GM12878 (cell line): ENCODE measurements around the gene CCDC78. TPM values are rescaled to one million over a fixed set of nuclear protein-coding genes. Genes with fewer than 3 reads are reported as not detected.

Experiments
- ATAC-seq: fragments of 200-7000 bp; cut with Tn5 transposase; 3 replicates; pipeline ENCODE4 v1.9.1; 2020; ENCODE audit warnings: mild to moderate bottlenecking, moderate library complexity
- BruUV-seq: library from RNA; stranded (reverse); fragments of 400-500 nt; replicated peaks from 2 replicates; lab custom pipeline; 2021; lab: Mats Ljungman, UMichigan
- CTCF ChIA-PET: fragments of 300-600 bp; sonication (Branson Sonifier 250); formaldehyde crosslinking; extraction: SDS; loops from one replicate; lab custom pipeline; 2021; ENCODE audit warnings: inconsistent platforms; lab: Yijun Ruan, JAX
- POLR2A ChIA-PET: fragments of 350-600 bp; formaldehyde crosslinking; extraction: SDS; loops from one replicate; lab custom pipeline; 2021; ENCODE audit warnings: inconsistent platforms; lab: Charles Lee
- RAD21 ChIA-PET: fragments of 300-600 bp; sonication (Branson Sonifier 250); formaldehyde crosslinking; loops from one replicate; lab custom pipeline; 2023; ENCODE audit warnings: antibody characterized with exemption; ENCODE audit not compliant: unreplicated experiment; lab: Charles Lee
- SMC1A ChIA-PET: fragments of 300-600 bp; sonication (Branson Sonifier 250); formaldehyde crosslinking; loops from one replicate; lab custom pipeline; 2023; ENCODE audit not compliant: unreplicated experiment, uncharacterized antibody; lab: Charles Lee
- DNase-seq: peaks from one replicate; pipeline ENCODE4 v3.0.0-alpha.2; 2011; ENCODE audit warnings: low read depth, low spot score
- FAIRE-seq: peaks from 3 replicates; lab custom pipeline; 2011; peaks lifted over from hg19 to GRCh38; lab: Jason Lieb, UNC
- H2AFZ ChIP-seq: 2 replicates; pipeline ENCODE4 v1.6.0; 2011; ENCODE audit warnings: low read depth, low read length, control low read depth; ENCODE audit not compliant: control insufficient read depth
- H3K27ac ChIP-seq: 2 replicates; pipeline ENCODE4 v1.5.1; 2011; ENCODE audit warnings: control low read depth; ENCODE audit not compliant: control insufficient read depth, insufficient read depth
- H3K27me3 ChIP-seq, 2 experiments: replicated peaks in 1 of 2; 2 replicates each; pipeline versions ENCODE4 v1.6.0 to v1.6.1; 2011; ENCODE audit warnings: low read length in 1 of 2; ENCODE audit not compliant: control insufficient read depth in 2 of 2, insufficient read depth in 2 of 2
- H3K36me3 ChIP-seq, 2 experiments: 2 replicates each; pipeline ENCODE4 v1.5.1; 2011; ENCODE audit warnings: low read length in 1 of 2; ENCODE audit not compliant: control insufficient read depth in 2 of 2, insufficient read depth in 2 of 2
- H3K4me1 ChIP-seq: 2 replicates; pipeline ENCODE4 v1.6.1; 2011; ENCODE audit warnings: mild to moderate bottlenecking, low read length, moderate library complexity, mixed read lengths; ENCODE audit not compliant: control insufficient read depth, insufficient read depth
- H3K4me2 ChIP-seq: 2 replicates; pipeline ENCODE4 v1.6.0; 2011; ENCODE audit warnings: control low read depth; ENCODE audit not compliant: control insufficient read depth, insufficient read depth
- H3K4me3 ChIP-seq: fragments of 200-600 bp; sonication (generic); 2 replicates; pipeline ENCODE4 v1.5.1; 2016
- H3K79me2 ChIP-seq: 2 replicates; pipeline ENCODE4 v1.6.0; 2011; ENCODE audit warnings: low read length; ENCODE audit not compliant: control insufficient read depth, insufficient read depth
- H3K9ac ChIP-seq: 2 replicates; pipeline ENCODE4 v1.8.0; 2011; ENCODE audit warnings: low read length, control low read depth, mixed read lengths; ENCODE audit not compliant: control insufficient read depth, insufficient read depth
- H3K9me3 ChIP-seq: replicated peaks from 3 replicates; pipeline ENCODE4 v1.5.1; 2011; ENCODE audit warnings: mild to moderate bottlenecking, low read length; ENCODE audit not compliant: control insufficient read depth, insufficient read depth
- H4K20me1 ChIP-seq: 2 replicates; pipeline ENCODE4 v1.6.0; 2011; ENCODE audit not compliant: control insufficient read depth, insufficient read depth
- ASH2L ChIP-seq: fragments of 300-600, 200-600 bp; sonication (generic); IDR thresholded peaks from 2 replicates; pipeline ENCODE4 v1.6.1; 2017; ENCODE audit warnings: low read depth, mild to moderate bottlenecking, borderline replicate concordance
- CTCF ChIP-seq, 3 experiments: IDR thresholded peaks in 2 of 3; conservative IDR thresholded peaks in 1 of 3; 2 replicates each; pipeline ENCODE4 v1.5.1; 2011; ENCODE audit warnings: low read depth in 3 of 3, low read length in 3 of 3, mild to moderate bottlenecking in 3 of 3, control low read depth in 2 of 3, moderate library complexity in 2 of 3, inconsistent platforms in 1 of 3, mixed read lengths in 1 of 3; ENCODE audit not compliant: control insufficient read depth in 2 of 3, insufficient read depth in 1 of 3; ENCODE audit errors: extremely low read depth in 1 of 3
- DPF2 ChIP-seq: fragments of 450-650 bp; IDR thresholded peaks from 2 replicates; pipeline ENCODE4 v1.6.1; 2017; ENCODE audit warnings: mild to moderate bottlenecking
- EED ChIP-seq: sonication (generic); IDR thresholded peaks from 2 replicates; pipeline ENCODE4 v1.6.1; 2016; ENCODE audit warnings: antibody characterized with exemption, low read depth
- FOXM1 ChIP-seq: IDR thresholded peaks from 2 replicates; pipeline ENCODE4 v1.6.1; 2012; ENCODE audit warnings: low read depth, mild to moderate bottlenecking, inconsistent platforms, low read length, moderate library complexity
- GATAD2B ChIP-seq: fragments of 450-650 bp; conservative IDR thresholded peaks from 2 replicates; pipeline ENCODE4 v1.6.1; 2017; ENCODE audit warnings: low read depth, mild to moderate bottlenecking, moderate library complexity
- IRF3 ChIP-seq: fragments of 450-650 bp; IDR thresholded peaks from 2 replicates; pipeline ENCODE4 v1.6.1; 2014; ENCODE audit warnings: mild to moderate bottlenecking
- KLF5 ChIP-seq: fragments of 450-650 bp; IDR thresholded peaks from 2 replicates; pipeline ENCODE4 v1.6.1; 2014; ENCODE audit warnings: mild to moderate bottlenecking; ENCODE audit not compliant: partially characterized antibody
- MEF2B ChIP-seq: fragments of 450-650 bp; IDR thresholded peaks from 2 replicates; pipeline ENCODE4 v1.6.1; 2018; ENCODE audit warnings: mild to moderate bottlenecking, moderate library complexity; ENCODE audit not compliant: partially characterized antibody, poor library complexity, severe bottlenecking
- NBN ChIP-seq: fragments of 450-650 bp; IDR thresholded peaks from 2 replicates; pipeline ENCODE4 v1.6.1; 2016
- NR2C2 ChIP-seq: IDR thresholded peaks from 2 replicates; pipeline ENCODE4 v1.6.1; 2011; ENCODE audit warnings: borderline replicate concordance, low read depth; ENCODE audit not compliant: control insufficient read depth, insufficient read length
- POLR2A ChIP-seq: IDR thresholded peaks from 2 replicates; pipeline ENCODE4 v1.6.1; 2011; ENCODE audit warnings: low read depth, mild to moderate bottlenecking, low read length
- POLR2AphosphoS2 ChIP-seq: IDR thresholded peaks from 2 replicates; pipeline ENCODE4 v1.6.1; 2011; ENCODE audit warnings: low read depth, mild to moderate bottlenecking, low read length, improper control_type of control experiment, moderate library complexity
- RCOR1 ChIP-seq: conservative IDR thresholded peaks from 2 replicates; pipeline ENCODE4 v1.6.1; 2012; ENCODE audit warnings: low read depth, low read length, improper control_type of control experiment
- SMAD1 ChIP-seq: fragments of 450-650 bp; IDR thresholded peaks from 2 replicates; pipeline ENCODE4 v1.6.1; 2018; ENCODE audit warnings: mild to moderate bottlenecking, low read depth; ENCODE audit not compliant: partially characterized antibody
- ZNF274 ChIP-seq: IDR thresholded peaks from one replicate; pipeline ENCODE4 v1.8.0; 2011; ENCODE audit not compliant: insufficient read length, insufficient read depth
- ZZZ3 ChIP-seq: IDR thresholded peaks from 2 replicates; pipeline ENCODE4 v1.6.1; 2011; ENCODE audit warnings: low read depth; ENCODE audit not compliant: control insufficient read depth, insufficient read length
- WGBS: methylation state at CpG from one replicate; pipeline ENCODE4 v1.1.6; 2016; ENCODE audit warnings: low lambda C conversion rate; ENCODE audit not compliant: insufficient replicate concordance, insufficient coverage; ENCODE audit errors: missing lambda C conversion rate; 5-methylcytosine and 5-hydroxymethylcytosine counted together
- in situ Hi-C: fragments of 300-500 bp; cut with MboI; formaldehyde crosslinking; loops from 9 replicates; pipeline ENCODE4 v1.14.3; 2018; ENCODE audit warnings: mixed read lengths
- intact Hi-C: fragments of 100-400 bp; cut with micrococcal nuclease; formaldehyde crosslinking; loops from one replicate; pipeline ENCODE4 v1.14.2; 2022; ENCODE audit not compliant: unreplicated experiment
- polyA plus RNA-seq, 11 experiments: library from polyadenylated mRNA; depleted of rRNA in 4 of 11; unstranded in 6 of 11; stranded (reverse) in 5 of 11; fragments of >200 nt; fragmentation: Nextera tagmentation in 4 of 11; fragmentation: Illumina TruSeq in 1 of 11; extraction: Ambion mirVana in 4 of 11; extraction: Trizol in 1 of 11; gene quantifications; 1 replicate in 1 of 11; 2 replicates in 10 of 11; pipeline versions ENCODE4 v1.2.1 to v1.2.3, GENCODE V29; 2011 to 2016; ENCODE audit warnings: inconsistent platforms in 2 of 11, missing spikeins in 2 of 11, low read depth in 1 of 11
- total RNA-seq, 4 experiments: library from RNA; depleted of rRNA in 3 of 4; stranded (reverse); fragments of >200 nt in 3 of 4; fragmentation: Illumina TruSeq in 1 of 4; extraction: Trizol in 1 of 4; gene quantifications; 2 replicates each; pipeline versions ENCODE4 v1.2.1 to v1.2.3, GENCODE V29; 2013 to 2021
- TF ChIP-seq, protein P1 (sequence below): IDR thresholded peaks from 2 replicates; pipeline ENCODE4 v1.6.1; 2011; ENCODE audit warnings: mild to moderate bottlenecking, low read depth, low read length, moderate library complexity; ENCODE audit not compliant: insufficient replicate concordance

CCDC78 gene
- total and polyA plus RNA-seq, 10 of the 15 experiments (the other 5 are each of a cell fraction or from before 2014, with no cell fraction given): 0.10 to 26.2 (median 5.4) TPM

DNA sequence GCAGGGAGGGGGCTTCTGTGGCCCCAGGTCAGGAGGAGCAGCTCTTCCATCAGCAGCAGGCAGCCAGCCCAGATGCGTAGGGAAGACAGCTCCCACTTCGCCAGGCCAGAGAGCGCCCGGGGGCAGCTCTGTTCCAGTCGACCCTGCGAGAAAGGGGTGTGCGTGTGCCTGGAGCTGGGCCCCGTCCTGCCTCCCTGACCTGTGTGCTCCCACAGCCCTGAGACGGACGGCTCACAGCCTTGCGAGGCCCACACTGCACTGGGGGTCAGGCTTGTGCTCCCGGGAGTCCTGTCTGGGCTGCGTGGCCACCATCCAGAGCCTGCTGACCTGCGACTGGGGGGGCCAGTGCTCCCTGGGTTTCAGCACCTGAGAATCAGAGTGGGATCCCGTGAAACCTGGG is 33.8 kb upstream of the CCDC78 start:
- RAD21 ChIA-PET: interaction anchor here (0.6 kb wide), 1 partner anchor 40 kb away, joined by 3 read pairs; no protein-coding TSS in a partner anchor
- POLR2A ChIA-PET: no interaction called here
- ATAC-seq: no peak
- no peaks in the 10 kb centered on the region for H3K27me3 ChIP-seq
- TF ChIP-seq ASH2L: no peak
- no peak for TF ChIP-seq KLF5
- TF ChIP-seq FOXM1: no peak
- no peak for TF ChIP-seq NBN
- TF ChIP-seq SMAD1: no peak
- no peak for TF ChIP-seq MEF2B
- no peak for TF ChIP-seq DPF2
- TF ChIP-seq IRF3: no peak
- no peak for TF ChIP-seq RCOR1
- TF ChIP-seq POLR2AphosphoS2: no peak
- no peak for TF ChIP-seq GATAD2B
- TF ChIP-seq ZNF274: no peak
- no peak for TF ChIP-seq CTCF (IDR thresholded peaks at IDR 0.05 in 2 of 3, conservative IDR thresholded peaks at IDR 0.05 in 1 of 3; ENCODE audit: control insufficient read depth in 2 of 3, extremely low read depth in 1 of 3, insufficient read depth in 1 of 3, low read depth in 3 of 3, low read length in 3 of 3)
- no peak for TF ChIP-seq POLR2A
- no peak for TF ChIP-seq NR2C2
- no peak for TF ChIP-seq ZZZ3
- TF ChIP-seq EED: no peak
- TF ChIP-seq, protein P1, sequence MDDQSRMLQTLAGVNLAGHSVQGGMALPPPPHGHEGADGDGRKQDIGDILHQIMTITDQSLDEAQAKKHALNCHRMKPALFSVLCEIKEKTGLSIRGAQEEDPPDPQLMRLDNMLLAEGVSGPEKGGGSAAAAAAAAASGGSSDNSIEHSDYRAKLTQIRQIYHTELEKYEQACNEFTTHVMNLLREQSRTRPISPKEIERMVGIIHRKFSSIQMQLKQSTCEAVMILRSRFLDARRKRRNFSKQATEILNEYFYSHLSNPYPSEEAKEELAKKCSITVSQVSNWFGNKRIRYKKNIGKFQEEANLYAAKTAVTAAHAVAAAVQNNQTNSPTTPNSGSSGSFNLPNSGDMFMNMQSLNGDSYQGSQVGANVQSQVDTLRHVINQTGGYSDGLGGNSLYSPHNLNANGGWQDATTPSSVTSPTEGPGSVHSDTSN: no peak
- no peak overlapping the region for H2AFZ ChIP-seq
- DNase-seq: no peak
- H4K20me1 ChIP-seq: no peaks in the 10 kb centered on the region
- FAIRE-seq: no peak
- no peaks in the 10 kb centered on the region for H3K4me1 ChIP-seq
- no peaks in the 10 kb centered on the region; the same call in 2 of the 3 replicates for H3K9me3 ChIP-seq
- SMC1A ChIA-PET: no interaction called here
- no peaks in the 10 kb centered on the region for H3K36me3 ChIP-seq
- in situ Hi-C loops: no loop called here
- CTCF ChIA-PET: no interaction called here
- H3K4me2 ChIP-seq: no peak overlapping the region
- H3K27ac ChIP-seq: no peak overlapping the region
- BruUV-seq: no TSS peak
- no peak overlapping the region for H3K4me3 ChIP-seq
- no peak overlapping the region for H3K9ac ChIP-seq
- intact Hi-C loops: no loop called here
- no peaks in the 10 kb centered on the region for H3K79me2 ChIP-seq
- 63% methylated on average over 14 of the region's 15 CpGs for WGBS
